ENCODE results near the gene DNAJC17.

DNAJC17 gene

GRCh38 chr15:40759961-40760360 is 47.3 kb downstream of the DNAJC17 start:
- Histone ChIP-seq H3K9ac (ENCODE audit: low read length) (no peak overlapping the region), H3K9me3 (ENCODE audit: low read length) (no peaks in the 10 kb centered on the region), H3K27ac (ENCODE audit: low read depth, low read length) (no peak overlapping the region), H3K36me3 (ENCODE audit: insufficient read depth, low read length) (no peaks in the 10 kb centered on the region), H3K4me3 (ENCODE audit: low read depth in 1 of 2, low read length in 2 of 2) (no peak overlapping the region), H3K4me1 (ENCODE audit: insufficient read depth, low read length) (peaks cover 14% of the 10 kb centered on the region), H3K27me3 (ENCODE audit: control insufficient read depth in 1 of 2, insufficient read depth in 2 of 2, low read length in 2 of 2) (no peaks in the 10 kb centered on the region)

- H3K36me3 ChIP-seq (ENCODE audit: insufficient read depth, low read length), result peaks cover under 1% of the 10 kb centered on the region
- H3K27me3 ChIP-seq (ENCODE audit: control insufficient read depth in 1 of 2, insufficient read depth in 2 of 2, low read length in 2 of 2), result no peaks in the 10 kb centered on the region
- H3K9ac ChIP-seq (ENCODE audit: low read length), result no peak overlapping the region
These were observed 50.3 kb downstream of the DNAJC17 start for GRCh38 chr15:40756938-40757337.

GRCh38 chr15:40755812-40756208 is 51.5 kb downstream of the DNAJC17 start:
- peak overlapping the region; percentile 85 for H3K27ac ChIP-seq (ENCODE audit: low read depth, low read length)
- H3K27me3 ChIP-seq (ENCODE audit: control insufficient read depth in 1 of 2, insufficient read depth in 2 of 2, low read length in 2 of 2), result no peaks in the 10 kb centered on the region
- peak overlapping the region; percentile 58 for H3K9ac ChIP-seq (ENCODE audit: low read length)
- H3K36me3 ChIP-seq (ENCODE audit: insufficient read depth, low read length), result peaks cover 12% of the 10 kb centered on the region
- no peaks in the 10 kb centered on the region for H3K9me3 ChIP-seq (ENCODE audit: low read length)
- peaks cover 7% of the 10 kb centered on the region for H3K4me1 ChIP-seq (ENCODE audit: insufficient read depth, low read length)
- peak overlapping the region; percentile 75 to 93 for H3K4me3 ChIP-seq (ENCODE audit: low read depth in 1 of 2, low read length in 2 of 2)

More at GRCh38 chr15:40756938-40757337, 50.3 kb downstream of the DNAJC17 start:
- H3K9me3 ChIP-seq (ENCODE audit: low read length), result no peaks in the 10 kb centered on the region
- H3K4me3 ChIP-seq (ENCODE audit: low read depth in 1 of 2, low read length in 2 of 2), result no peak overlapping the region
- peaks cover 7% of the 10 kb centered on the region for H3K4me1 ChIP-seq (ENCODE audit: insufficient read depth, low read length)
- H3K27ac ChIP-seq (ENCODE audit: low read depth, low read length), result no peak overlapping the region

GRCh38 chr15:40754883-40755811 is 52.1 kb downstream of the DNAJC17 start, which contains the start of gene RMDN3:
TSS of gene RMDN3 (minus strand) at chr15:40755254. CDS start at chr15:40754783, 471 bp downstream.
- no peaks in the 10 kb centered on the region for H3K27me3 ChIP-seq (ENCODE audit: control insufficient read depth in 1 of 2, insufficient read depth in 2 of 2, low read length in 2 of 2)
- H3K4me1 ChIP-seq (ENCODE audit: insufficient read depth, low read length), result peaks cover 7% of the 10 kb centered on the region
- H3K27ac ChIP-seq (ENCODE audit: low read depth, low read length), result peak within 1 kb of the TSS; percentile 85
- H3K4me3 ChIP-seq (ENCODE audit: low read depth in 1 of 2, low read length in 2 of 2), result peak within 1 kb of the TSS; percentile 75 to 93
- peak within 1 kb of the TSS; percentile 58 for H3K9ac ChIP-seq (ENCODE audit: low read length)
- no peaks in the 10 kb centered on the region for H3K9me3 ChIP-seq (ENCODE audit: low read length)
- H3K36me3 ChIP-seq (ENCODE audit: insufficient read depth, low read length), result peaks cover 17% of the 10 kb centered on the region

- H3K4me1 ChIP-seq (ENCODE audit: insufficient read depth, low read length), result peaks cover 7% of the 10 kb centered on the region
- peak overlapping the region; percentile 75 to 93 for H3K4me3 ChIP-seq (ENCODE audit: low read depth in 1 of 2, low read length in 2 of 2)
- peak overlapping the region; percentile 85 for H3K27ac ChIP-seq (ENCODE audit: low read depth, low read length)
- H3K9me3 ChIP-seq (ENCODE audit: low read length), result no peaks in the 10 kb centered on the region
- H3K36me3 ChIP-seq (ENCODE audit: insufficient read depth, low read length), result peaks cover 21% of the 10 kb centered on the region
- no peaks in the 10 kb centered on the region for H3K27me3 ChIP-seq (ENCODE audit: control insufficient read depth in 1 of 2, insufficient read depth in 2 of 2, low read length in 2 of 2)
- peak overlapping the region; percentile 36 for H3K9ac ChIP-seq (ENCODE audit: low read length)
These were observed 52.7 kb downstream of the DNAJC17 start for GRCh38 chr15:40754574-40754882.

- Histone ChIP-seq H3K4me3 (ENCODE audit: low read depth in 1 of 2, low read length in 2 of 2) (no peak overlapping the region), H3K36me3 (ENCODE audit: insufficient read depth, low read length) (peaks cover 26% of the 10 kb centered on the region), H3K27me3 (ENCODE audit: control insufficient read depth in 1 of 2, insufficient read depth in 2 of 2, low read length in 2 of 2) (no peaks in the 10 kb centered on the region), H3K9ac (ENCODE audit: low read length) (no peak overlapping the region), H3K9me3 (ENCODE audit: low read length) (no peaks in the 10 kb centered on the region), H3K4me1 (ENCODE audit: insufficient read depth, low read length) (peaks cover 7% of the 10 kb centered on the region), H3K27ac (ENCODE audit: low read depth, low read length) (no peak overlapping the region)
These were observed 55.5 kb downstream of the DNAJC17 start for GRCh38 chr15:40751745-40752144.

- Histone ChIP-seq H3K4me1 (ENCODE audit: insufficient read depth, low read length) (peaks cover 7% of the 10 kb centered on the region), H3K9me3 (ENCODE audit: low read length) (no peaks in the 10 kb centered on the region), H3K9ac (ENCODE audit: low read length) (no peak overlapping the region), H3K27me3 (ENCODE audit: control insufficient read depth in 1 of 2, insufficient read depth in 2 of 2, low read length in 2 of 2) (no peaks in the 10 kb centered on the region), H3K4me3 (ENCODE audit: low read depth in 1 of 2, low read length in 2 of 2) (no peak overlapping the region), H3K36me3 (ENCODE audit: insufficient read depth, low read length) (peaks cover 26% of the 10 kb centered on the region), H3K27ac (ENCODE audit: low read depth, low read length) (no peak overlapping the region)
These were observed 56.4 kb downstream of the DNAJC17 start for GRCh38 chr15:40750885-40751284.

- Histone ChIP-seq H3K27ac (ENCODE audit: low read depth, low read length) (no peak overlapping the region), H3K36me3 (ENCODE audit: insufficient read depth, low read length) (peaks cover 33% of the 10 kb centered on the region), H3K4me1 (ENCODE audit: insufficient read depth, low read length) (peaks cover 7% of the 10 kb centered on the region), H3K4me3 (ENCODE audit: low read depth in 1 of 2, low read length in 2 of 2) (no peak overlapping the region), H3K9me3 (ENCODE audit: low read length) (no peaks in the 10 kb centered on the region), H3K27me3 (ENCODE audit: control insufficient read depth in 1 of 2, insufficient read depth in 2 of 2, low read length in 2 of 2) (no peaks in the 10 kb centered on the region), H3K9ac (ENCODE audit: low read length) (no peak overlapping the region)
These were observed 58.1 kb downstream of the DNAJC17 start for GRCh38 chr15:40749151-40749630.

GRCh38 chr15:40747685-40748631 is 59.3 kb downstream of the DNAJC17 start:
- no peaks in the 10 kb centered on the region for H3K4me1 ChIP-seq (ENCODE audit: insufficient read depth, low read length)
- H3K4me3 ChIP-seq (ENCODE audit: low read depth in 1 of 2, low read length in 2 of 2), result no peak overlapping the region
- H3K27ac ChIP-seq (ENCODE audit: low read depth, low read length), result no peak overlapping the region
- H3K9me3 ChIP-seq (ENCODE audit: low read length), result no peaks in the 10 kb centered on the region
- H3K27me3 ChIP-seq (ENCODE audit: control insufficient read depth in 1 of 2, insufficient read depth in 2 of 2, low read length in 2 of 2), result no peaks in the 10 kb centered on the region
- no peak overlapping the region for H3K9ac ChIP-seq (ENCODE audit: low read length)
- H3K36me3 ChIP-seq (ENCODE audit: insufficient read depth, low read length), result peaks cover 42% of the 10 kb centered on the region

- peaks cover 41% of the 10 kb centered on the region for H3K36me3 ChIP-seq (ENCODE audit: insufficient read depth, low read length)
- H3K4me3 ChIP-seq (ENCODE audit: low read depth in 1 of 2, low read length in 2 of 2), result no peak overlapping the region
- no peak overlapping the region for H3K9ac ChIP-seq (ENCODE audit: low read length)
- no peaks in the 10 kb centered on the region for H3K4me1 ChIP-seq (ENCODE audit: insufficient read depth, low read length)
- no peaks in the 10 kb centered on the region for H3K27me3 ChIP-seq (ENCODE audit: control insufficient read depth in 1 of 2, insufficient read depth in 2 of 2, low read length in 2 of 2)
- no peak overlapping the region for H3K27ac ChIP-seq (ENCODE audit: low read depth, low read length)
- H3K9me3 ChIP-seq (ENCODE audit: low read length), result no peaks in the 10 kb centered on the region
These were observed 60.3 kb downstream of the DNAJC17 start for GRCh38 chr15:40746916-40747418.

GRCh38 chr15:40744815-40745152 is 62.5 kb downstream of the DNAJC17 start:
- no peaks in the 10 kb centered on the region for H3K9me3 ChIP-seq (ENCODE audit: low read length)
- no peak overlapping the region for H3K9ac ChIP-seq (ENCODE audit: low read length)
- H3K36me3 ChIP-seq (ENCODE audit: insufficient read depth, low read length), result peaks cover 26% of the 10 kb centered on the region
- no peaks in the 10 kb centered on the region for H3K4me1 ChIP-seq (ENCODE audit: insufficient read depth, low read length)
- no peak overlapping the region for H3K4me3 ChIP-seq (ENCODE audit: low read depth in 1 of 2, low read length in 2 of 2)
- H3K27ac ChIP-seq (ENCODE audit: low read depth, low read length), result no peak overlapping the region
- H3K27me3 ChIP-seq (ENCODE audit: control insufficient read depth in 1 of 2, insufficient read depth in 2 of 2, low read length in 2 of 2), result no peaks in the 10 kb centered on the region
